DLD1 (cell line): Measurements from ENCODE around the gene OR5AU1.
"Not testable (repeated sequence)": the region's sequence is repeated elsewhere in the genome, so short reads cannot be mapped to it uniquely, and the experiment has no call there.

Source experiments
- in situ Hi-C: cut with HindIII; loops from 2 replicates; pipeline ENCODE4 v1.10.0; 2017; ENCODE audit warnings: low sequenced_read_pairs

The OR5AU1 gene

DNA sequence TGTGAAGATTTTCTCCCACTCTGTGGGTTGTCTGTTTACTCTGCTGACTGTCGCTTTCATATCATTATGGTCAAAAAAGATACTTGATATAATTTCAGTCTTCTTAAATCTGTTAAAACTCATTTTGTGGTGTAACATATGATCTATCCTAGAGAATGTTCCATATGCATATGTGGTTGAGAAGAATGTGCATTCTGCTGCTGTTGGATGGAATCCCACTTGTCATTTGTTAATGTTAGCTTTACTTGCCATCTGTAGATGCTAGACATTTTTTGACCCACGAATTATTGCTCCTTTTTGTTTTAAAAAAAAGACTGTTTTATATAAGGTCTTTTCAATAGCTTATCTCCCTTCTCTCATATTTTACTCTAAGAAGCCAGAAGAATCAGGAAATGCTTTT, 26.3 kb upstream of the OR5AU1 start:
- in situ Hi-C loops, result no loop called here

- in situ Hi-C loops, result no loop called here
Measured at GRCh38 chr14:21171128-21171527, 15.3 kb upstream of the OR5AU1 start.

GRCh38 chr14:21169573-21169972, 13.7 kb upstream of the OR5AU1 start:
- in situ Hi-C loops, result no loop called here

DNA sequence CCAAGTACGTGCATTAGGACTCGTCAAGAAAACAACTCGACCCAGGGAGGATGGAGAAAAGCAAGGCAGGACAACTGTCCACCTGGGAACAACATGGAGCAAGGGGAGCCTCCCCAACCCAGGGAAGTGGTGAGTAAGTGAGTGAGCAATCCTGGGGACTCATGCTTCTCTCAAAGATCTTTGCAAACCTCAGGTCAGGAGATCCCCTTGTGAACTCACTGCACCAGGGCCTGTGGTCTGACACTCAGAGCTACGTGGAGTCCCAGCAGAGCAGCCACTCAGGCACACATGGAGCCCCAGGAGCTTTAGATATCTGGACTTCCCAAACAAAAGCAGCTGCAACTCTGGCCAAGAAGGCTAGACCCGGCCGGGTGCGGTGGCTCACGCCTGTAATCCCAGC, 12.2 kb upstream of the OR5AU1 start:
- in situ Hi-C loops, result no loop called here

DNA sequence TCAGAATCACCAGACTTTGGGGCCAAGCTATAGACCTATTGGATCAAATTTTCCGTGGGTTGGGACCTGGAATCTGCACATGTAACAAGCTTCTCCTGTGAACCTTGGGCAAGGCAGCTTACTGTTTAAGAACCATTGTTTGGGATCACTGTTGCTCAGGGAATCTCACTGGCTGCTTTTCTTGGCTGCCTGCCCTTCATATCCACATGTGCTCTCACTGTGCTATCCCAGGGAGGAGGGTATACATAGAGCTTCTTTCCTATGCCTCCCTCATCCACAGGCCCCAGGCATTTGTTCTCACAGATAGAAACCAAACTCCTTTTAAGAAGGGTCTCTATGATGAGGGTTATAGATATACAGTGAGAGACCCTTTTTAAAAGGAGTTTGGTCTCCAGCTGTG, 9.8 kb upstream of the OR5AU1 start:
- in situ Hi-C loops, result not testable (repeated sequence)

DNA sequence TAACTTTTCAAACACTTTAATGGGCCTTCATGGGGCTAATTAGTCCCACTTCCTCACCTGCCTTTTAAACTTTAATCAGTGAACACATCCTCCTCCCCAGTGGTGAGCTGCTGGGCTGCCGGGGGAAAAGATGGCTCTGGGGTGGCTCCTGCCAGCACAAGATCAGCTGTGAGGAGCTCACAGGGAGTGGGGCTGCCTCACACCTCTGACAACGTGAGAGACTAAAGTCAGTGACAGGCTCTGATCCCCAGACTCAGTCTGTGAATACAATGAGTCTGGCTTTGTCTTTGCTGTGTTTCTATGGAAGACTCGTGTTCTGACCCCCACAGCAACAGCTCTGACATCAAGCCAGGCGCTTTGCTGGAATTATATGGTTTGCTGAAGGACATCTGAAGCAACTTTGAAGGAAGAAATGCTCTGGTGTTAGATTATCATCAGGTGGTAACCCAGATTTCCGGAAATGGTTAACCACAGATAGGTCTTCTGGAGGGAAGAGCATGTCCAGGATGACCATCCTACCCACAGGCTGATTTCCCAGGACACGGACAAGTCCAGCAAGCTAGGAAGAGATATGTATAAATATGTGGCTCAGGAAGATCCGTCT, 9.2 kb upstream of the OR5AU1 start:
- in situ Hi-C loops, result not testable (repeated sequence)

DNA sequence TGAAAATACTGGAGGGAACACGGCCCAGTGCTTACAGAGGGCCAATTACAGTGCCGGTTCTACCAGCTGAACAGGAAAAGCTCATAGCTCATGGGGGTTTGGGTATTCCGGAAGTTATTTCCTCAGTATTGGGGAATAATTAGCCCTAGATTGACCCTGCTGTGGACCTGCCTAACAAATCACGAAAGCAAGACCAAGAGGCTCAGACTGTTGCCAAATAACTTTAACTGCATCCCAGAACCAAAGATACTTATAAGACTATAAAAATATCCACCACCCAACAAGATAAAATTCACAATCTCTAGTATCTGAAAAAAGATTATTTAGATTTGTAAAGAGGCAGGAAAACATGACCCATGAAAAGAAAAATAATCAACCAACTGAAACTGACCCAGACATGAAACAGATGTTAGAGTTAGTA, 8.0 kb upstream of the OR5AU1 start:
- in situ Hi-C loops, result no loop called here

DNA sequence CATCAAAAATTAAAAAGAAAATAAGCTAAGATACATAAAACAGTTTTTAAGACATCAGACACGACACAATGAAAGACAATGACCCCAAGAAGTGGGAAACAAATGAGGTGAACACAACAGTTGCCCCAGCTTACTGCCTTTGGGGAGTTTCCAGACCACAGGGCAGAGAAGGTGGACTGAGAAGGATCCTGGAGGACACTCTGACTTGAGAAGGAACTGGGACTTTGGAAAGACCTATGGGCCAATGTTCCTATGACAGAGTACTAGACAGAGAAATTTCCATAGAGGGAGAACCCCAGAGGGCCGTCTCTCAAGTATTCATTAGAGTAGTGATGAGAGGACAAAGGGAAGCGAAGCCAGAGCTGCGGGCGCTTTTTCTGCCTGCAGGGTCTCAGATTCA, 6.2 kb upstream of the OR5AU1 start:
- in situ Hi-C loops, result no loop called here

GRCh38 chr14:21160061-21160610, 4.3 kb upstream of the OR5AU1 start:
- in situ Hi-C loops, result no loop called here

- in situ Hi-C loops, result not testable (repeated sequence)
Measured at GRCh38 chr14:21158175-21158574, 2.3 kb upstream of the OR5AU1 start.

GRCh38 chr14:21149641-21150367, 6.1 kb downstream of the OR5AU1 start:
- in situ Hi-C loops, result no loop called here

GRCh38 chr14:21145437-21145836, 10.4 kb downstream of the OR5AU1 start:
- in situ Hi-C loops, result no loop called here

DNA sequence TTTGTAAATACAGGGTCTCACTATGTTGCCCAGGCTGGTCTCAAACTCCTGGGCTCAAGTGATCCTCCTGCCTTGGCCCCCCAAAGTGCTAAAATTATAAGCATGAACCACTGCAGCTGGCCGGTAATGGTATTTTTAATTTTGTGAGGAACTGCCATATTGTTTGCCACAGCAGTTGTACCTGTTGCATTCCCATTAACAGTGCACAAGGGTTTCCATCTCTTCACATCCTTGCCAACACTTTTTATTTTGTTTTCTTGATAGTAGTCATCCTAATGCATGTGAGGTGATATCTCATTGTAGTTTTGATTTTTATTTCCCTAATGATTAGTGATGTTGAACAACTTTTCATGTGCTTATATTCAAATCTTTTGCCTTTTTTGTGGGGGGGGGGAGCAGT, 13.5 kb downstream of the OR5AU1 start:
- in situ Hi-C loops, result no loop called here

DNA sequence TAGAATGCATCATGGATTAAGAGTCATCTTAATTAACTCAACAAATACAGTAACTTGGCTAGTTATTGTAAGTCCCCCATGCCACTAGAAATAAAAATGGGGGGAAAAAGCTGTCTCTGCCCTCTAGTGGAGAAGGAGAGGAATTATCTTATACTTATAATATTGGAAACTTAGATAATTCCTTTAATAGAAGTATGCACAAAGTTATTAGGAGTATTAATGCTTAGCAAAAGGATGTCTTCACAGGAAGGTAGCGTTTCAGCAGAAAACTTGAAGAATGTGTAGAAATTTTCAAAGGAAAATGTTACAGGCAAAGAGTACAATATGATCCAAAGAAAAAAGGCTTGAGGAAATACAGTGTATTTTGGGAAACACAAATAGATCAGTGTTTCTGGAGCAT, 19.8 kb downstream of the OR5AU1 start:
- in situ Hi-C loops, result no loop called here

DNA sequence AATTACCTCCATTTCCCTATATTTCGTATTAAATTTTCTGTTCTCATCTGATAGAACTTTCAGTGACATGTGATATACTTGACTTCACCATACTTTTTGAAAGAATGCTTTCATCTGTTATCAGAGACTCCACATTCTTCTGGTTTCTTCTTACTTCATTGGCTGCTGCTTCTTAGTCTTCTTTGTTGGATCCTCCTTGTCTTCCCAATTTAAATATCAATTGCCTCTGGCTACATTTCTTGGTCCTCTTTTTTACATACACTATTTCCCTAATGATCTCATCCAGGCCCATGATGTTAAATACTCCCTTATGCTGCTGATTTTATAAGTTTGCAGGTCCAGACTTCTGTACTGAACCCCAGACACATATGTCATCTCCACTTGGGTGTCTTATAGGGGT, 22.0 kb downstream of the OR5AU1 start:
- in situ Hi-C loops, result no loop called here

- in situ Hi-C loops, result no loop called here
Measured at GRCh38 chr14:21123429-21123828, 32.4 kb downstream of the OR5AU1 start.

DNA sequence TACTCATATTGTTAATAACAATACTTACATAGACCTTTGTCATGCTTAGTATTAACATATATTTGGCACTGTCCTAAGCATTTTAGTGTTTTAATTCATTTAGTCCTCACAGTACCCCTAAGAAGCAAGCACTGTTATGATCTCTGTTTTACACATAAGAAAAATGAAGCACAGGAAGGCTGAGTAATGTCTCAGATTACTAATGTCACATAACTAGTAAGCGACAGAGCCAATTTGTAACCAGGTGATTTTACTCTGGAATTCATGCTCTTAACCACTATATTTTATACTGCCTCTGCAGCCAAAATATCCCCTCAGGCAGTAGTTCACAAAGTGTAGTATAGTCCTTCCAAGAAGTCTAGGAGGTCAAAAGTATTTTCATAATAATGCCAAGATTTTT, 34.7 kb downstream of the OR5AU1 start:
- in situ Hi-C loops, result no loop called here

GRCh38 chr14:21120686-21121085, 35.2 kb downstream of the OR5AU1 start:
- in situ Hi-C loops, result no loop called here

DNA sequence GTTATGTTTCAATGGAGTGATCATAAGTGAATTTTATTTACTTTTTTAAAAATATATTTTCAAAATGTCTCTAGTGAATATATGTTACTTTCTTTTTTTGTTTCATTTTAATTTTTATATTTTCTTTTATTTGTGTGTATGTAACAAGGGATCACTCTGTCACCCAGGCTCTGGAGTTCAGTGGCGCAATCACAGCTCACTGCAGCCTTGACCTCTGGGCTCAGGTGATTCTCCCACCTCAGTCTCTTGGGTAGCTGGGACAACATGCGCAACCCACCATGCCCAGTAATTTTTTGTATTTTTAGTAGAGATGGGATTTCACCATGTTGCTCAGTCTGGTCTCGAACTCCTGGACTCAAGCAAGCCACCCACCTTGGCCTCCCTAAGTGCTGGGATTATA, 36.9 kb downstream of the OR5AU1 start:
- in situ Hi-C loops, result no loop called here

- in situ Hi-C loops, result no loop called here
Measured at GRCh38 chr14:21113369-21113768, 42.5 kb downstream of the OR5AU1 start.

DNA sequence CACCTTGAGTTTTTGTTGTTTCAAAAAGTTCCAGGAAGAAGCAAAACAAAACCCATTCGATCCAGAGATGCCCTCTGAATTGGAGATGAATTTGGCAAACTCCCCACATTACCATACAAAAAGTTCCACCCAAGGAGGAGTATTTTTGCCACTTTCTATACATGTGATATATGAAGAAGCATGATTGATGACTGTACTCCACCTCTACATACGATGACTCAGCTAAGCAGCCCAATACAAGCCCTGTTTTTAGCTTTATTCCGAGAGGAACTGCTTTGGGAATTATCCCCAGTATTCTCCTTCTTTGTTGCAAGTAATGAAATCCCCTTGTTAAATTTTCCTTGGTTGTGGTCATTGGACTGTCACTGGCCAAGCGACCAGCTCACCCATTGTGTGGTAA, 43.6 kb downstream of the OR5AU1 start:
- in situ Hi-C loops, result no loop called here

DNA sequence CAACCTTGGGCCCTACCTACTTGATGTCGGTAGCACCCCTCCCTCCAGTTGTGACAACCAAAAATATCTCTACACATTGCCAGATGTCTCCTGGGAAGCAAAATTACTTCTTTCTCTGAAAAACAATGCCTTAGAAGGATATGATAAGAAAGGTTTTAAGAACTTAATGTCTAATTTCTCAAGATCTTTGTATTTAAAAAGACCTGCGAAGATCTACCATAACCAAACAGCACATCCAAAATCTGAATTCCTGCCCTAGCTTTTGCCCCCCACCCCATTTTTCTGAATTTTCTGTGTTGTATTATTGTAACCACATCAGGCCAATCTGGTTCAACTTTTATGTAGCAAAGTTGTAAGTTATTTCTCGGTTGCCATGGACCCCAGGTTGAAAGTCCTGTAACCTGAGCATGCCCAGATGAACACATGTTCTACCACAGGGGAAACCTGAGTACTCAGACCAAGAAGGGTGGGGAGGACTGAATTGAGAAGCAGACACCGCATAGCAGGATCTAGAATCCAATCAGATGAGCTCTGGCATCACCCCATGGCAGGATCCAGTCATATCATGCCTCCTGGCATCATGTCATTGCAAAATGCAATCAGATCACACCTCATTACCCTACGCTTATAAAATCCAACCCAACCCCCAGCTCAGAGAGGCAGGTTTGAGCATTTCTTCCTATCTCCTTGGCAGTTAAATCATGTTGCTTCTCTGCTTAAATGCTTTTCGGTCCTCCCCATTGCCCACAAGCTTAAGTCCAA, 46.3 kb downstream of the OR5AU1 start:
- in situ Hi-C loops, result no loop called here
